H1 (cell line): ENCODE measurements around the gene CDC42EP1. TPM values are rescaled to one million over a fixed set of nuclear protein-coding genes. Genes with fewer than 3 reads are reported as not detected.
A peak's percentile ranks its signal among the peaks of the same experiment; 100 is the strongest.

ENCODE experiments used
- CBX5 ChIP-seq: fragments of 300-800, 300-1000 bp; sonication (generic); IDR thresholded peaks from 2 replicates; pipeline ENCODE4 v1.7.1; 2016; ENCODE audit warnings: antibody characterized with exemption, low read length, low read depth
- CBX8 ChIP-seq: fragments of 300-800, 300-1000 bp; sonication (generic); IDR thresholded peaks from 2 replicates; pipeline ENCODE4 v1.7.1; 2016; ENCODE audit warnings: low read depth, low read length, borderline replicate concordance
- CEBPB ChIP-seq: IDR thresholded peaks from 2 replicates; pipeline ENCODE4 v1.6.1; 2012; ENCODE audit warnings: low read depth, low read length
- CREB1 ChIP-seq: IDR thresholded peaks from 2 replicates; pipeline ENCODE4 v1.6.1; 2012; ENCODE audit warnings: inconsistent platforms
- CTBP2 ChIP-seq: IDR thresholded peaks from 2 replicates; pipeline ENCODE4 v1.7.0; 2011; ENCODE audit warnings: borderline replicate concordance, mild to moderate bottlenecking, moderate library complexity, mixed read lengths, low read length; ENCODE audit not compliant: insufficient read depth, insufficient read length
- FOSL1 ChIP-seq: IDR thresholded peaks from 2 replicates; pipeline ENCODE4 v1.6.1; 2011; ENCODE audit warnings: mild to moderate bottlenecking, low read depth, low read length, moderate library complexity; ENCODE audit not compliant: insufficient read depth
- GABPA ChIP-seq: IDR thresholded peaks from 2 replicates; pipeline ENCODE4 v1.6.1; 2011; ENCODE audit warnings: mild to moderate bottlenecking, low read length, moderate library complexity, borderline replicate concordance; ENCODE audit not compliant: insufficient read depth
- JUND ChIP-seq: IDR thresholded peaks from 2 replicates; pipeline ENCODE4 v1.6.1; 2011; ENCODE audit warnings: mild to moderate bottlenecking, improper control_type of control experiment, low read length
- KDM5A ChIP-seq: fragments of 200-600 bp; IDR thresholded peaks from 2 replicates; pipeline ENCODE4 v1.7.1; 2012; ENCODE audit warnings: mild to moderate bottlenecking, low read length, inconsistent platforms, mixed read lengths
- NANOG ChIP-seq: IDR thresholded peaks from 2 replicates; pipeline ENCODE4 v1.6.1; 2011; ENCODE audit warnings: low read length, low read depth, mild to moderate bottlenecking, inconsistent platforms; ENCODE audit not compliant: insufficient read depth, poor library complexity, severe bottlenecking
- POLR2A ChIP-seq, 2 experiments: IDR thresholded peaks; 1 replicate in 1 of 2; 2 replicates in 1 of 2; pipeline ENCODE4 v1.6.1; 2011; ENCODE audit warnings: low read depth in 2 of 2, low read length in 2 of 2, mild to moderate bottlenecking in 2 of 2; ENCODE audit errors: control extremely low read depth in 1 of 2
- POU5F1 ChIP-seq: IDR thresholded peaks from 2 replicates; pipeline ENCODE4 v1.6.1; 2011; ENCODE audit warnings: low read depth, mild to moderate bottlenecking, low read length, moderate library complexity
- RAD21 ChIP-seq, 2 experiments: IDR thresholded peaks in 1 of 2; conservative IDR thresholded peaks in 1 of 2; 2 replicates each; pipeline ENCODE4 v1.6.1; 2011; ENCODE audit warnings: low read depth in 2 of 2, low read length in 2 of 2, improper control_type of control experiment in 1 of 2, inconsistent platforms in 1 of 2, mild to moderate bottlenecking in 1 of 2, moderate library complexity in 1 of 2
- RBBP5 ChIP-seq: IDR thresholded peaks from 2 replicates; pipeline ENCODE4 v1.7.1; 2012; ENCODE audit warnings: low read depth, mild to moderate bottlenecking, inconsistent platforms, low read length, moderate library complexity, borderline replicate concordance
- RXRA ChIP-seq: IDR thresholded peaks from 2 replicates; pipeline ENCODE4 v1.6.1; 2011; ENCODE audit warnings: low read depth, mild to moderate bottlenecking, low read length, moderate library complexity; ENCODE audit not compliant: insufficient read depth
- SIN3A ChIP-seq, 2 experiments: IDR thresholded peaks in 1 of 2; conservative IDR thresholded peaks in 1 of 2; 2 replicates each; pipeline ENCODE4 v1.6.1; 2011 to 2012; ENCODE audit warnings: low read length in 2 of 2, improper control_type of control experiment in 1 of 2, low read depth in 1 of 2, mild to moderate bottlenecking in 1 of 2
- SIRT6 ChIP-seq: IDR thresholded peaks from one replicate; pipeline ENCODE4 v1.7.1; 2012; ENCODE audit warnings: low read length, inconsistent platforms
- SIX5 ChIP-seq: IDR thresholded peaks from 2 replicates; pipeline ENCODE4 v1.6.1; 2011; ENCODE audit warnings: mild to moderate bottlenecking, low read depth, low read length
- SP2 ChIP-seq: IDR thresholded peaks from 2 replicates; pipeline ENCODE4 v1.6.1; 2012; ENCODE audit warnings: mild to moderate bottlenecking, low read length, inconsistent platforms
- SP4 ChIP-seq: IDR thresholded peaks from 2 replicates; pipeline ENCODE4 v1.6.1; 2012; ENCODE audit warnings: low read length, inconsistent platforms
- SRF ChIP-seq: IDR thresholded peaks from 2 replicates; pipeline ENCODE4 v1.6.1; 2011; ENCODE audit warnings: mild to moderate bottlenecking, low read depth, low read length, moderate library complexity
- SUZ12 ChIP-seq: fragments of 200-600 bp; sonication (generic); IDR thresholded peaks from 2 replicates; pipeline ENCODE4 v1.6.1; 2012; ENCODE audit warnings: mild to moderate bottlenecking, inconsistent platforms, low read length, moderate library complexity, mixed read lengths
- TAF1 ChIP-seq: IDR thresholded peaks from 2 replicates; pipeline ENCODE4 v1.6.1; 2011; ENCODE audit warnings: mild to moderate bottlenecking, low read depth, low read length
- TAF7 ChIP-seq: optimal IDR thresholded peaks from 2 replicates; pipeline ENCODE3; 2011; ENCODE audit warnings: low read depth, mild to moderate bottlenecking, inconsistent platforms, low read length, moderate library complexity, borderline replicate concordance
- TBP ChIP-seq: IDR thresholded peaks from 2 replicates; pipeline ENCODE4 v1.6.1; 2011; ENCODE audit warnings: low read depth, low read length, improper control_type of control experiment
- TCF12 ChIP-seq: IDR thresholded peaks from 2 replicates; pipeline ENCODE4 v1.6.1; 2011; ENCODE audit warnings: low read depth, mild to moderate bottlenecking, low read length
- polyA plus RNA-seq, 7 experiments: library from polyadenylated mRNA; depleted of rRNA in 3 of 7; stranded (reverse) in 5 of 7; unstranded in 2 of 7; fragments of >200 nt in 5 of 7; fragments of 200-250 nt in 2 of 7; gene quantifications; 1 replicate in 5 of 7; 2 replicates in 1 of 7; 4 replicates in 1 of 7; pipeline versions ENCODE4 v1.2.1 to v1.2.3, GENCODE V29; 2011 to 2013; ENCODE audit warnings: missing spikeins in 2 of 7, mixed read lengths in 2 of 7
- total RNA-seq: library from RNA; stranded (reverse); fragmentation: NEBNext Ultra II Directional; extraction: Animal tissue kit (Norgen Biotek cat#: 25700); gene quantifications from 2 replicates; pipeline ENCODE4 v1.2.1, GENCODE V29; 2021

Gene CDC42EP1
- total and polyA plus RNA-seq, 2 of the 8 experiments (the other 6 are each of a cell fraction or from before 2014, with no cell fraction given) = 8.3 to 11.2 TPM

- TF ChIP-seq GABPA (no peak), CBX5 (no peak), SIN3A (conservative IDR thresholded peaks at IDR 0.05 in 1 of 2, IDR thresholded peaks at IDR 0.05 in 1 of 2; ENCODE audit: low read depth in 1 of 2, low read length in 2 of 2) (peak in 1 of 2 experiments; percentile 50; a peak in 1 of 4 replicates), CTBP2 (no peak), RAD21 (IDR thresholded peaks at IDR 0.05 in 1 of 2, conservative IDR thresholded peaks at IDR 0.05 in 1 of 2; ENCODE audit: low read depth in 2 of 2, low read length in 2 of 2) (peak; percentile 90 to 91), TAF1 (no peak), TAF7 (no peak), POU5F1 (no peak), RBBP5 (no peak), CREB1 (peak; percentile 26; the same call in 1 of the 2 replicates), POLR2A (IDR thresholded peaks at IDR 0.05; ENCODE audit: control extremely low read depth in 1 of 2, low read depth in 2 of 2, low read length in 2 of 2) (no peak), JUND (peak; percentile 98), SP2 (no peak), SIX5 (no peak), TCF12 (no peak), KDM5A (no peak), SUZ12 (no peak), NANOG (no peak), RXRA (no peak), SIRT6 (no peak), CBX8 (no peak), FOSL1 (no peak), CEBPB (no peak), TBP (0 out of 2 replicates have a peak, but pooled peaks have one; percentile 20), SRF (no peak), SP4 (no peak)
Measured at GRCh38 chr22:37544955-37545702, 15.2 kb upstream of the CDC42EP1 start (continued).
